Lower leg skin (tissue), 3 donors: ENCODE measurements around the gene PYDC1.

Experiments used
- CTCF ChIP-seq, 3 donors: fragments of 450-650 bp; IDR thresholded peaks; one replicate each; pipeline ENCODE4 v1.5.1; 2016; ENCODE audit warnings: antibody characterized with exemption in 3 of 3, mild to moderate bottlenecking in 3 of 3, moderate library complexity in 2 of 3
- POLR2A ChIP-seq, 2 donors: fragments of 450-650 bp; IDR thresholded peaks; one replicate each; pipeline ENCODE4 v1.6.1; 2016 to 2017; ENCODE audit warnings: antibody characterized with exemption in 2 of 2, mild to moderate bottlenecking in 1 of 2, moderate library complexity in 1 of 2

- TF ChIP-seq CTCF (IDR thresholded peaks at IDR 0.05), result no peak
- TF ChIP-seq POLR2A (IDR thresholded peaks at IDR 0.05), result no peak
Observed at GRCh38 chr16:31260136-31260931, 43.4 kb upstream of the PYDC1 start.
